OCI-LY3 (cell line): ENCODE measurements around the gene ELAVL1.

Experiments
- H2AFZ ChIP-seq: fragments of 200-600, 300-600 bp; shearing (Covaris generic); 2 replicates; pipeline ENCODE4 v1.6.0; 2014; ENCODE audit warnings: antibody characterized with exemption, low read depth, low read length
- H3K27ac ChIP-seq: fragments of 200-600, 300-600 bp; sonication (generic); 2 replicates; pipeline ENCODE4 v1.5.1; 2014; ENCODE audit warnings: mild to moderate bottlenecking, low read length, moderate library complexity, mixed read lengths
- H3K27me3 ChIP-seq: fragments of 200-600, 300-600 bp; sonication (generic); 2 replicates; pipeline ENCODE4 v1.6.1; 2014; ENCODE audit warnings: low read depth, low read length, mixed read lengths
- H3K36me3 ChIP-seq: fragments of 200-600, 300-600 bp; sonication (generic); replicated peaks from 2 replicates; pipeline ENCODE3; 2014; ENCODE audit warnings: low read depth, low read length, mixed read lengths
- H3K4me1 ChIP-seq: fragments of 300-600, 200-600 bp; sonication (generic); 2 replicates; pipeline ENCODE4 v1.6.1; 2014; ENCODE audit warnings: low read length, mixed read lengths
- H3K4me2 ChIP-seq: fragments of 200-600, 300-600 bp; sonication (generic); 2 replicates; pipeline ENCODE4 v1.6.1; 2014; ENCODE audit warnings: low read length, mixed read lengths
- H3K4me3 ChIP-seq: fragments of 300-600, 200-600 bp; sonication (generic); 2 replicates; pipeline ENCODE4 v1.5.1; 2014; ENCODE audit warnings: antibody characterized with exemption, mild to moderate bottlenecking, low read length, moderate library complexity
- H3K79me2 ChIP-seq: fragments of 300-600, 200-600 bp; shearing (Covaris generic); 2 replicates; pipeline ENCODE4 v1.6.1; 2014; ENCODE audit warnings: mild to moderate bottlenecking, low read length, mixed read lengths
- H3K9ac ChIP-seq: fragments of 300-600, 200-600 bp; shearing (Covaris generic); 2 replicates; pipeline ENCODE4 v1.6.0; 2014; ENCODE audit warnings: mild to moderate bottlenecking, low read length, moderate library complexity
- H3K9me3 ChIP-seq: fragments of 200-600, 300-600 bp; shearing (Covaris generic); 2 replicates; pipeline ENCODE4 v1.6.1; 2014; ENCODE audit warnings: low read length, mixed read lengths; ENCODE audit not compliant: insufficient read depth
- H4K20me1 ChIP-seq: fragments of 200-600, 300-600 bp; sonication (generic); 2 replicates; pipeline ENCODE4 v1.6.1; 2016; ENCODE audit warnings: low read length, mixed read lengths; ENCODE audit not compliant: insufficient read depth
- CTCF ChIP-seq: fragments of 200-600, 300-600 bp; sonication (generic); IDR thresholded peaks from 2 replicates; pipeline ENCODE4 v1.5.1; 2014; ENCODE audit warnings: antibody characterized with exemption, low read length, low read depth
- EZH2phosphoT487 ChIP-seq: fragments of 200-600 bp; shearing (Covaris generic); IDR thresholded peaks from 2 replicates; pipeline ENCODE4 v1.6.1; 2018; ENCODE audit warnings: antibody characterized with exemption, mixed run types, low read depth

The ELAVL1 gene

GRCh38 chr19:7912697-7913564 lies 92.5 kb downstream of the ELAVL1 start:
- peaks cover 7% of the 10 kb centered on the region for H3K79me2 ChIP-seq
- H3K9me3 ChIP-seq, result no peaks in the 10 kb centered on the region
- TF ChIP-seq EZH2phosphoT487, result no peak
- TF ChIP-seq CTCF, result no peak
- H3K27me3 ChIP-seq, result no peaks in the 10 kb centered on the region
- peaks cover 6% of the 10 kb centered on the region; the same call in 1 of the 2 replicates for H3K4me1 ChIP-seq
- no peak overlapping the region for H2AFZ ChIP-seq
- peaks cover 21% of the 10 kb centered on the region for H3K36me3 ChIP-seq
- peaks cover 10% of the 10 kb centered on the region; the same call in 1 of the 2 replicates for H4K20me1 ChIP-seq
- H3K27ac ChIP-seq, result no peak overlapping the region
- H3K4me2 ChIP-seq, result no peak overlapping the region
- H3K4me3 ChIP-seq, result no peak overlapping the region
- no peak overlapping the region for H3K9ac ChIP-seq

- no peak overlapping the region for H3K9ac ChIP-seq
- H3K79me2 ChIP-seq, result peaks cover 14% of the 10 kb centered on the region
- peaks cover 15% of the 10 kb centered on the region for H4K20me1 ChIP-seq
- peaks cover 21% of the 10 kb centered on the region for H3K36me3 ChIP-seq
- no peak overlapping the region for H2AFZ ChIP-seq
- TF ChIP-seq EZH2phosphoT487, result no peak
- no peak for TF ChIP-seq CTCF
- H3K4me2 ChIP-seq, result no peak overlapping the region
- H3K27ac ChIP-seq, result no peak overlapping the region
- H3K4me3 ChIP-seq, result no peak overlapping the region
- H3K9me3 ChIP-seq, result no peaks in the 10 kb centered on the region
- H3K27me3 ChIP-seq, result no peaks in the 10 kb centered on the region
- peaks cover 6% of the 10 kb centered on the region; the same call in 1 of the 2 replicates for H3K4me1 ChIP-seq
Measured at GRCh38 chr19:7912144-7912696, 93.2 kb downstream of the ELAVL1 start.

- Histone ChIP-seq H3K27me3 (no peaks in the 10 kb centered on the region), H3K9ac (no peak overlapping the region), H3K4me3 (no peak overlapping the region), H4K20me1 (peaks cover 16% of the 10 kb centered on the region), H3K4me1 (peaks cover 6% of the 10 kb centered on the region; the same call in 1 of the 2 replicates), H3K9me3 (no peaks in the 10 kb centered on the region), H3K79me2 (peaks cover 18% of the 10 kb centered on the region), H3K27ac (no peak overlapping the region), H3K4me2 (no peak overlapping the region), H2AFZ (no peak overlapping the region), H3K36me3 (peaks cover 21% of the 10 kb centered on the region)
- TF ChIP-seq EZH2phosphoT487 (no peak), CTCF (no peak)
Measured at GRCh38 chr19:7911508-7912143, 93.8 kb downstream of the ELAVL1 start.
